Spinal cord (tissue), 10 donors: Measurements from ENCODE around the gene GPAT3. TPM values are rescaled to one million over a fixed set of nuclear protein-coding genes. Genes with fewer than 3 reads are reported as not detected.

Experiments used
- DNase-seq, 6 donors: peaks; one replicate each; pipeline versions ENCODE4 v3.0.0 to v3.0.0-alpha.2; 2013 to 2015; ENCODE audit warnings: low spot score in 6 of 6, low read depth in 4 of 6
- H3K27ac ChIP-seq: one replicate; pipeline ENCODE4 v1.5.1; 2013; ENCODE audit warnings: low read depth, low read length, control low read depth
- H3K27me3 ChIP-seq: one replicate; pipeline ENCODE4 v1.6.1; 2013; ENCODE audit warnings: low read length; ENCODE audit not compliant: control insufficient read depth, insufficient read depth
- H3K36me3 ChIP-seq: one replicate; pipeline ENCODE4 v1.6.1; 2013; ENCODE audit warnings: low read length; ENCODE audit not compliant: control insufficient read depth, insufficient read depth
- H3K4me1 ChIP-seq: one replicate; pipeline ENCODE4 v1.6.1; 2013; ENCODE audit warnings: low read length; ENCODE audit not compliant: control insufficient read depth, insufficient read depth
- H3K4me3 ChIP-seq: one replicate; pipeline ENCODE4 v1.5.1; 2013; ENCODE audit warnings: low read depth, low read length, control low read depth
- H3K9me3 ChIP-seq: one replicate; pipeline ENCODE4 v1.6.1; 2013; ENCODE audit warnings: low read length; ENCODE audit not compliant: control insufficient read depth, insufficient read depth
- WGBS: methylation state at CpG from one replicate; pipeline ENCODE4 v1.1.5; 2013; ENCODE audit warnings: missing lambda C conversion rate; ENCODE audit not compliant: insufficient coverage; 5-methylcytosine and 5-hydroxymethylcytosine counted together
- polyA plus RNA-seq, 2 donors: library from polyadenylated mRNA; unstranded; fragments of 120-200 nt; gene quantifications; one replicate each; pipeline ENCODE4 v1.2.1, GENCODE V29; 2013; ENCODE audit not compliant: insufficient read length in 2 of 2
- total RNA-seq, 2 donors: library from RNA; depleted of rRNA in 1 of 2; stranded (reverse); fragments of 120-200 nt in 1 of 2; fragments of >200 nt in 1 of 2; gene quantifications; one replicate each; pipeline versions ENCODE4 v1.2.3 to v1.2.4, GENCODE V29; 2013 to 2014
- donor health status: healthy.

GPAT3 gene
- total and polyA plus RNA-seq, 4 donors = 3.4 to 7.4 (median 4.0) TPM

- WGBS = 67% methylated on average over 3 of the region's 6 CpGs
- Histone ChIP-seq H3K9me3 (no peaks in the 10 kb centered on the region), H3K36me3 (no peaks in the 10 kb centered on the region), H3K27me3 (no peaks in the 10 kb centered on the region), H3K4me1 (peaks cover 4% of the 10 kb centered on the region), H3K27ac (no peak overlapping the region), H3K4me3 (no peak overlapping the region)
- DNase-seq = no peak
Measured at GRCh38 chr4:83585982-83586508, 50.1 kb downstream of the GPAT3 start.

- DNase-seq = no peak
- H3K9me3 ChIP-seq = no peaks in the 10 kb centered on the region
- no peaks in the 10 kb centered on the region for H3K4me1 ChIP-seq
- H3K27me3 ChIP-seq = no peaks in the 10 kb centered on the region
- no peaks in the 10 kb centered on the region for H3K36me3 ChIP-seq
- no peak overlapping the region for H3K27ac ChIP-seq
- WGBS = 5% methylated on average over 2 of the region's 3 CpGs
- H3K4me3 ChIP-seq = no peak overlapping the region
Measured at GRCh38 chr4:83589279-83589678, 53.4 kb downstream of the GPAT3 start.

- DNase-seq = no peak
Measured at GRCh38 chr4:83591056-83591455, 55.1 kb downstream of the GPAT3 start.

GRCh38 chr4:83591730-83592129 is 55.8 kb downstream of the GPAT3 start:
- WGBS = 100% methylated on average over 1 of the region's 1 CpG
- no peak overlapping the region for H3K4me3 ChIP-seq
- H3K27me3 ChIP-seq = no peaks in the 10 kb centered on the region
- H3K36me3 ChIP-seq = no peaks in the 10 kb centered on the region
- H3K9me3 ChIP-seq = no peaks in the 10 kb centered on the region
- H3K4me1 ChIP-seq = no peaks in the 10 kb centered on the region
- H3K27ac ChIP-seq = no peak overlapping the region
- DNase-seq = no peak

More at GRCh38 chr4:83591056-83591455, 55.1 kb downstream of the GPAT3 start:
- H3K27ac ChIP-seq = no peak overlapping the region
- WGBS = 93% methylated on average over 1 of the region's 4 CpGs
- no peaks in the 10 kb centered on the region for H3K9me3 ChIP-seq
- H3K27me3 ChIP-seq = no peaks in the 10 kb centered on the region
- H3K36me3 ChIP-seq = no peaks in the 10 kb centered on the region
- H3K4me3 ChIP-seq = no peak overlapping the region
- H3K4me1 ChIP-seq = no peaks in the 10 kb centered on the region

- peak in 2 of 6 donors; percentile 8 to 38 for DNase-seq
- no peaks in the 10 kb centered on the region for H3K36me3 ChIP-seq
- no peaks in the 10 kb centered on the region for H3K9me3 ChIP-seq
- H3K27me3 ChIP-seq = no peaks in the 10 kb centered on the region
- no CpG with 5 or more reads among the region's 1 CpG for WGBS
- no peak overlapping the region for H3K4me3 ChIP-seq
- no peaks in the 10 kb centered on the region for H3K4me1 ChIP-seq
- H3K27ac ChIP-seq = no peak overlapping the region
Measured at GRCh38 chr4:83599183-83599582, 63.3 kb downstream of the GPAT3 start.

GRCh38 chr4:83603129-83603528 is 67.2 kb downstream of the GPAT3 start:
- Histone ChIP-seq H3K9me3 (no peaks in the 10 kb centered on the region), H3K4me1 (no peaks in the 10 kb centered on the region), H3K27ac (no peak overlapping the region), H3K4me3 (no peak overlapping the region), H3K27me3 (no peaks in the 10 kb centered on the region), H3K36me3 (no peaks in the 10 kb centered on the region)
- no peak for DNase-seq
- WGBS = 97% methylated on average over 3 of the region's 3 CpGs

GRCh38 chr4:83604321-83604720 is 68.4 kb downstream of the GPAT3 start:
- Histone ChIP-seq H3K9me3 (no peaks in the 10 kb centered on the region), H3K4me1 (no peaks in the 10 kb centered on the region)
- no CpG with 5 or more reads among the region's 2 CpGs for WGBS

GRCh38 chr4:83605210-83605609 is 69.3 kb downstream of the GPAT3 start:
- Histone ChIP-seq H3K27me3 (no peaks in the 10 kb centered on the region), H3K27ac (no peak overlapping the region), H3K36me3 (no peaks in the 10 kb centered on the region), H3K4me1 (no peaks in the 10 kb centered on the region), H3K9me3 (no peaks in the 10 kb centered on the region), H3K4me3 (no peak overlapping the region)
- WGBS = 17% methylated on average over 1 of the region's 3 CpGs
- no peak for DNase-seq

More at GRCh38 chr4:83604321-83604720, 68.4 kb downstream of the GPAT3 start:
- no peaks in the 10 kb centered on the region for H3K36me3 ChIP-seq
- DNase-seq = no peak
- H3K27me3 ChIP-seq = no peaks in the 10 kb centered on the region
- no peak overlapping the region for H3K27ac ChIP-seq
- no peak overlapping the region for H3K4me3 ChIP-seq

GRCh38 chr4:83605744-83606172 is 69.8 kb downstream of the GPAT3 start:
- H3K9me3 ChIP-seq = no peaks in the 10 kb centered on the region
- no peak overlapping the region for H3K27ac ChIP-seq
- no CpG with 5 or more reads among the region's 3 CpGs for WGBS
- no peak for DNase-seq
- no peak overlapping the region for H3K4me3 ChIP-seq
- no peaks in the 10 kb centered on the region for H3K27me3 ChIP-seq
- H3K4me1 ChIP-seq = no peaks in the 10 kb centered on the region
- no peaks in the 10 kb centered on the region for H3K36me3 ChIP-seq

GRCh38 chr4:83606460-83606859 is 70.6 kb downstream of the GPAT3 start:
- Histone ChIP-seq H3K36me3 (no peaks in the 10 kb centered on the region), H3K9me3 (peaks cover 2% of the 10 kb centered on the region), H3K4me1 (no peaks in the 10 kb centered on the region), H3K27me3 (no peaks in the 10 kb centered on the region), H3K4me3 (no peak overlapping the region), H3K27ac (no peak overlapping the region)
- DNase-seq = no peak
